IPS-NIHi11 (cell line): ENCODE results near the gene CPB2.

Experiments
- DNase-seq: peaks from one replicate; pipeline ENCODE4 v3.0.0; 2012; ENCODE audit warnings: mixed read lengths, low spot score

CPB2 gene

GRCh38 chr13:46052319-46053161, 52.3 kb downstream of the CPB2 start, which contains the start of gene ZC3H13:
ZC3H13 (minus strand) TSS chr13:46052746; CDS start chr13:46045507, 7,239 bp downstream.
- DNase-seq = peak; percentile 95

DNA sequence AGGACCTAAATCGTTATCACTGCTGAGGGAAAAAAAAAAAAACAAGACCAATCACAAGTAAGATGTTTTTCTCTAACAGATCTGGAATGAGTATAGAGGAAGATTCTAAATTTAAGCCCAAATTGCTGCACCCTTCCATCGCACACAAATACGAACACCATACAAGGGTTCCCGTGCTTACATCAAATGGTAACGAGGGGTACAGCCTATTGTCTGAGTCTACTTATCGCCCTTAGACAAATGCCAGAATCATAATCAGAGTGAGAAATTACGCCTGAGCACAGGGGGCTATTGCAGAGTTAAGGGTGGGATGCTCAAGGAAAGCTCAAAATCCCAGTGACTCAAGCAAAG, 52.9 kb downstream of the CPB2 start:
- no peak for DNase-seq

DNA sequence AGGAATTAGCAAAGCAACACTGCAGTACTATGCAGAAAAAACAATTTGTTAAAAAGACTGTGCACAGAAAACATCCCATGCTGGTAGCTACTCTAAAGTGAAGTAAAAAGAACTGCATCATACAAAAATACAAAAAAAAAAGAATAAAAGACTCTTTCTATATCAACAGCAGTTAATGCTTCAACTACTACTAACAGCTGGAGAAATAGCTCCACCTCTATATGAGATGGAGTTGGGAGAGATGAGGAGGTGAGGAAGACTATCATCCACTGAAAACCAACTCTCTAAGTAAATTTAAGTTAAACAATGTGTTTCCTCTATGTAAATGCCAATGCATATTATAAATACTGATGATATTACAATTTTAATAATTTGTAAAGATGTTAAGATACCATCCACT, 54.1 kb downstream of the CPB2 start:
- no peak for DNase-seq

- no peak for DNase-seq
Observed at GRCh38 chr13:46045424-46045823, 59.4 kb downstream of the CPB2 start.

GRCh38 chr13:46043647-46044046, 61.2 kb downstream of the CPB2 start:
- DNase-seq = no peak

GRCh38 chr13:46041419-46041839, 63.4 kb downstream of the CPB2 start:
- no peak for DNase-seq

- DNase-seq = no peak
Observed at GRCh38 chr13:46040763-46041162, 64.1 kb downstream of the CPB2 start.

DNA sequence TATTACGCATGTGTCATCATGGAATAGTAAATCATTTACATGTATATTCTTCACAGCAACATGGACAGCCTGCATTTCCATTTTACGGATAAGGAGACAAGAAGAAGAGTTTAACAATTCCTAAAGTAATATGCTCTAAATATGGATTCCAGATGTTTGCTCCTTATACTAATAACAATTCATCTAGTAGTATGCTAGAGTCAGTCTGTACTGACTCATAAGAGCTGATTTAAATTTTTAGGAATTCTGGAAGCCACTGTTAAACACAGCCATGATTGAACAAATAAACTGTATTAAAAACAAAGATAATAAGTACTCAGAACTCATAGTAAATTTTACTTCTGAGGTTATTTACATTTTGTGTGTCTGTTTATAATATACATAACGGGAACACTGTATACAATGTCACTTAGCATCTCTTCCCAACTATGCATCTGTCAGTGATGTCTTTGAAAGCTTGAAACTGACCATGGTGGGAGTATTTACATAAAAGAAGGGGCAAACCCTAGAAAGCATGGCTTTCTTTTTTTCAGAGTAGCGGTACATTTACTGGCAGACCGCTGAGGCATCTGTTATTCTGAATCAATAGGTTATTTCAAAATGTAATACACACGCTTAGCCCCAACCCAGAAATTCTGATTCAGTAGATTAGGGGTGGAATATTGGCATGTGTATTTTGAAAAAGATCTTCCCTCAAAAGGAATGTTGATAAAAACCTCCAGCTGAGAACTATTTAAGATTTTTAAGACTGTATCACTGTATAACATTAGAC, 65.2 kb downstream of the CPB2 start:
- no peak for DNase-seq

- no peak for DNase-seq
Observed at GRCh38 chr13:46038296-46038695, 66.5 kb downstream of the CPB2 start.

- DNase-seq = no peak
Observed at GRCh38 chr13:46035066-46035465, 69.8 kb downstream of the CPB2 start.

GRCh38 chr13:46032341-46032740, 72.5 kb downstream of the CPB2 start:
- no peak for DNase-seq

DNA sequence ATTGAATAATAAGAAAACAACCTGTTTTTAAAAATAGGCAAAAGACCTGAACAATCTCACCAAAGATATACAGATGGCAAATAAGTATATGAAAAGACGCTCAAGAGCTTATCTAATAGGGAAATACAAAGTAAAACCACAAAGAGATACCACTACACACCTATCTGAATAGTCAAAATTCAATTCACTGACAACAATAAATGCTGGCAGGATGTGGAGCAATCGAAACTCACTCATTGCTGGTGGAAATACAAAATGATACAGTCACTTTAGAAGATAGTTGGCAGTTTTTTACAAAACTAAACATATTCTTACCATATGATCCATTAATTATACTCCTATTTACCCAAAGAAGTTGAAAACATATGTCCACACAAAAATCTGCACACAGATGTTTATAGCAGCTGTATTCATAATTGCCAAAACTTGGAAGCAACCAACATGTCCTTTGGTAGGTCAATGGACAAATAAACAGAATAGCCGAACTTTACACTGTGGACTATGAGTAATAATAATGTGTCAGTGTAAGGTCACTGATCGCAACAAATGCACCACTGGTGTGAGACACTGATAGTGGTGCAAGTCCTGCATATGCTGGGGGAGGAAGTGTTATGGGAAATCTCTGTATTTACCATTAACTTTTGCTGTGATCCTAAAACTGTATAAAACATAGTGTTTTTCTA, 73.1 kb downstream of the CPB2 start:
- DNase-seq = no peak

GRCh38 chr13:46025157-46025556, 79.7 kb downstream of the CPB2 start:
- no peak for DNase-seq

- no peak for DNase-seq
Observed at GRCh38 chr13:46022481-46022880, 82.4 kb downstream of the CPB2 start.

DNA sequence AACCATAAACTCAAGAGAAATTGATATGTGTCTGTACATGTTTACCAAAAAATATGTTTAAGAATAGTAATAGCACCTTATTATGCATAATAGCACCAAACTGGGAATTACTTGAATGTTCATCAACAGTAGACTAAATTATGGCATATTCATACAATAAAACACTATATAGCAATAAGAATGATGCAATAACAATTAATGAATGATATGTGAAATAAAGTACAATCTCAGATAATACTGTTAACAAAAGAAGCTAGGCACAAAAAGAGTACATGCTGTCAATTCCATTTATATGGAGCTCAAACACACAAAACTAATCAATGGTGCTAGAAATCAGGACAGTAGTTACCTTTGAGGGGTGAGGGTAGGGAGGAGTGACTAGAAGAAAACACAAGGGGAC, 88.6 kb downstream of the CPB2 start:
- DNase-seq = no peak

DNA sequence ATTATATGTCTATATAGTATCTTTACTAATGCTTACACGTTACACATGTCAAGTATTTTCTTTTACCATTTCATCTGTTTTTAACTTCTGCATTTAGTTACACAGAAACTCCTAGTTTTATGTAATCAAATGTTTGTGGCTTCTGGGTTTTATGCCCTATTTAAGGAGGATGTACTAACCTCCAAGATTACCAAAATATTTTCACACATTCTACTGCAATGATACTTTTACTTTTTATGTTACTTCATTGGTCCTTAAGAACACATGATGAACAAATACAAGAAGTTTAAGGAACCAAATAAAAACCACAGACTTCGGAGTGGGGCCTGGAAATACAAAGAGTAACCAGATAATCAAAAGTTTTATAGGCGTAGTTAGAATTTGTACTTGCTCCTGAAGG, 89.5 kb downstream of the CPB2 start:
- no peak for DNase-seq

DNA sequence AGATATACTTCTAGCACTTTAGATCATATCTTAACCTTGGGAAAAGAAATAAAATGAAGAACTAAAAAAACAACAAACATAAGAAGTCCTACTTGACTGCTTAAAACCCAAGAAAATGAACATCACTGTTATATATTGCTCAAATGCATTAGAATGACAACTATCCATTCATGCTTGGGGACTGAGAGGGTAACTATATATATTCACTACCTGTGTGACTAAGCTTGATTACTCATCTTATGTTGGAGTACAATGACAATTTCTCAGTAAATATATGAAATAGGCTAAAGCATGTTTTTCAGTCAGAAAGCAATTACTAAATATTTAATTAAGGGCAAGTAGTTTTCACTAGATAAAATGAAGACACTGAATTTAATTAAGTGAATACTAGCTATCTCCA, 92.4 kb downstream of the CPB2 start:
- DNase-seq = no peak

GRCh38 chr13:46010148-46010547, 94.7 kb downstream of the CPB2 start:
- peak; percentile 10 for DNase-seq

DNA sequence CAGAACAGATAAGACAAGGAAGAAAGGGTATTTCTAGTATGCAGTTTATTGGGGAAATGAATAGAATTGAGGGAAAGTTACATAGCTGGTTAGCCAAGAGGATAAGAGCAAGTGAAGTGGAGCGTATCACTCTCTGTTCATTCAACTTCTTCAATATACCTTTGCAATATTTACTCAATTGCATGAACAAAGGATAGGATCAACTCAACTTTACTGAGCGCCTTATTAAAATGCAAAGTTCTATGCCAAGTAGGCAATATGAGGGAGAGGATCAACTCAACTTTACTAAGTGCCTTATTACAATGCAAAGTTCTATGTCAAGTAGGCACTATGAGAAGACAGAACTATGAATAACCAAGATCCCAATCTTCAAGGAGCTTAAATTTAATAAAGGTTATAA, 96.2 kb downstream of the CPB2 start:
- no peak for DNase-seq

- DNase-seq = no peak
Observed at GRCh38 chr13:46006688-46007452, 98.0 kb downstream of the CPB2 start.

DNA sequence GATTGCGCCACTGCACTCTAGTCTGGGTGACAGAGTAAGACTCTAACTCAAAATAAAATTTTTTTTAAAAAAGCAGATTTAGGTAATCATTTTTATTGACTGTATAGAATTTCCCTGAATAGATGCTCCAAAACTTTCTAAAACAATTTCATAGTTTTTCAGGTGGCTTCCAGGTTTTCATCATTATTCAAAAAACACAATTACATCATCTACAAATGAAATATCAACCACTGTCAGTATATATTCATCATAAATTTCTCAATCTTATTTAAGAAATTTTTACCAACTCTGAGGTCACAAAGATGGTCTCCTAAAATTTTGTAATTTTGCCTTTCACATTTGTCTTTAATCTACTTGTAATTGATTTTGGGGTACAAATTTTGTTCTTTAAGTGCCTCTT, 100.3 kb downstream of the CPB2 start:
- no peak for DNase-seq
